ENCODE measurements around the gene CKAP4.

CKAP4 gene

DNA sequence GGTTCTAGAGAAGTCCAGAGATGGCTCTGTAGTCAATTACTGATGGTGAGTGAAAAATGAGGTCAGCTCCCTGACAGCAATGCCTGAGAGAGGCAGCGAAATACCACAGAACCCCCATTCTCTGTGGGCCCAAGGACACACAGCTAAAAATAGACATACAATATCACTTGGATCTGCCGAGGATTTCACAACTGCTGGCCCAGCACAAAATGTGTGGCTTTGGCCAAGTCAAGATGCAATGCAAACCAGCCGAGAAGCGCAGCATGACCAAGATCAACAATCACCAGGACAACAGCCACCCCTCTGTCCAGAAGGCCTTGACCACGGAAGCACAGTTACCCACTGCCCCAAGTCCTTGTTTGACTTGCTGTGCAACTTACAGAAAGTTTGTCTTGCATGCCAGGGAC, 52.2 kb downstream of the CKAP4 start:
- DNase-seq (ENCODE audit: low read depth), result no peak

DNA sequence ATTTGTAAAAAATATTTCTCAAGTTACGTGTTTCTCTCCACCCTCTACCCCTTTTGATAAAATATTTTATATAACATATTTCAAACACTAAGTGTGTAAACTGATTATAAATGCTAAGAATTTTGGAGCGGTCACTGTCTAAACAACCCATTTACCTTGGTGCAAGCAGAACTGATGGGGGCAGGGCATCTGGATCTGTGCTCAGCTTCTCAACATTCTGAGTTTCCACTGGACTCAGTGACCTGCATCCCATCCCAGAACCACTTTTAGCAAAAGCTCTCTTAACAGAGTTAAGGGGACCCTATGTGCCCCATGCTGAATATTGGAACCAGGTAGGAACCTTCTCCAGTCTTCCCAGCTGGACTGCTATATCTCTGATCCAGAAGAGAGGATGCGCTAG, 53.5 kb downstream of the CKAP4 start:
- DNase-seq (ENCODE audit: low read depth), result no peak

DNA sequence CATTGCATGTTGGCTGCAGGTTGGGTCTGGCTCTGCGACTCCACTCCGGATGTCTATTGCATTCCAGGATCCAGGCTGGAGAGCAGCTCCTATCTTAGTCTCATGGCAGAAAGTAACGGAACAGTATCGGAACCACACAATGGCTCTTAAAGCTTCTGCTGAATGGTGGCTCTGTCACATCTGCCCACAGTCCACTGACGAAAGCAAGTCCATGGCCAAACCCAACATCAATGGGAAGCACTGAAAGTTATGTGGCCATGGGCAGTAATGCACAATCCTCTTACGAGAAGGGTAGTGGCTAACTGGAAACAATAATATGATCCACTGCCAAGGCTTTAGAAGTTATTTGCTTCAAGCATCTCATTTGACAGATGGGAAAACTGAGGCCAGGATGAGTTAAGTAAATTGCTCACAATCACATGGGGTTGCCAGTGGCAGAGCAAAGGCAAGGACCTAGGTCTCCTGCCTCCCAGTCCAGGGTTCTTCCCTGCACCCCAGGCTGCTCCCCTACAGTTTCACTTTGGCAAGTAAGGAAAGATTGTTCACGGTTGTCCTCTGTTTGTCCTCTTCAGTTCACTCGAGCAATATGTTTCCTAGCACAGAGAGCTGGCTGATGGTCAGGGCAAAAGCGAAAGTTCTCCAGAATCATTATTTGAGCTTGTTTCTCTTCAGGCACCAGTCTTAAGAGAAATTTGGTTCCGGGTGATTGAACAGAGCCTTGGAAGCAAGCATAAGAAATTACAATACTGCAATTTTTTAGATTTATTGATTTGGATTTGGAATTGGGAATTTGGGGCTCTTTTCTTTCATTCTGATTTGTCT, 54.2 kb downstream of the CKAP4 start:
- DNase-seq (ENCODE audit: low read depth), result no peak

DNA sequence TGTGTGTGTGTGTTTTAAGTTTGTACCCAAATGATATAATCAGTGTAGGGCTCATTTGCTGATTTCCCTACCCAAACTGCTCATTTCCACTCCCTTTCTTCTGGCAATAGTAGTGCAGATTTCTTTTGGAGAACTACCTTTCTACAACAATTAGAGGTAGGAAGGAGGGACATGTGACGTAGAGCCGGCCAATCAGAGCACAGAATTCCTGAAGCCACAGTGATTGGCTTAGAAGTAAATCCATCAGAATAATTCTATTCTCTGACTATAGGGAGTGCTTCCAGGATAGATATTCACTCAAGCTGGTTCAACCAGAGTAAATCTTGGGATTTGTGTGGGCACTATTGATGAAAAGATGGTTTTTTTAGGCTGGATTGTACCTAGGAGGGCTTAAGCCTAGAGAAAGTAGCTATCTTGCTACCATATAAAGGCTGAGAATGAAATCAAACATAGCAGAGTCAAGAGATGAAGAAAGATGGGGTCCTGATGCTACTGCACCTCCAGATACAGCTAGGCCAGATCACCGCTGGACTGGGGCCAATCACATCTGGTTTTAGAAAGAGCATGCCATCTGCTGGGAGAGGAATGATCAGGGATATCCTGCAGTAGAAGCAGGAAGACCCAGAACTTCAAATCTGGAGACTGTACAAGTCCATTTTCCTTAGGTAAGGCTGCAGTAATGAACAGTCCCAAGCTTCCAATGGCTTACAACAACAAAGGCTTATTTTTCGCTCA, 55.0 kb downstream of the CKAP4 start:
- no peak for DNase-seq (ENCODE audit: low read depth)

DNA sequence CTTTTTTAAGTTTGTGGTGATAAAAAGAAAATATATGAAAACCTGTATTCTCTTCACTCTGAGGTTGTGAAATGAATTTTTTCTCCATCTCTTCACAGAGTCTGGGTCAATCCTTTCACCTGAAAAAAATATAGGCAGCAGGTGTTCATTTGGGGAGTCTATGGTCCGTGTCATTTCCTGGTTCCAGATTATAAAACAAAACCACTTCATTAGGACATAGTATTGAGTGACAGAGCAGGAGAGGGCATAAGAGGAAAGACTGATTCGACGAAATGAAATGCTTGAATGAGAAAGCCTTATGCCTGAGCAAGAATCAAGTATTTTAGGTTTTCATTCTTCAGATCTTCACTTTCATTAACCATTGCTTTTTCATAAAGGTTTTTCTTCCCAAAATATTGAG, 57.2 kb downstream of the CKAP4 start:
- DNase-seq (ENCODE audit: low read depth), result no peak

DNA sequence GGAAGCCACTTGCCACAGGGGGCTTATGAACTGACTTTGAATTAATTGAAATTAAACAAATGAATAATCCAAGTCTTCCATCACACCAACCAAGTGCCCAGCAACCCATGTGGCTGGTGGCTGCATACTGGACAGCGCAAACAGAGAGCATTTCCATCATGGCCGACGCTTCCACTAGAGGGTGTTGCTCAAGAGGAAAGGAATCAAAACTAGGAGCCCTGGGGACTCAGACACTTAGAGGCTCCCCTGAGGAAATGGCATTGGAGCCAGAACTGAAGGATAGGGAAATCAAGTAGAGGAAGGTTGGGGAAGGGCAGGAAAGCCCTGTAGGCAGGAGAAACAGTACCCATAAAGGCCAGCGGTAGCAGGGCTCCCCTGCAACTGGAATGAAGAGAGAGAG, 58.5 kb downstream of the CKAP4 start:
- DNase-seq (ENCODE audit: low read depth), result no peak

DNA sequence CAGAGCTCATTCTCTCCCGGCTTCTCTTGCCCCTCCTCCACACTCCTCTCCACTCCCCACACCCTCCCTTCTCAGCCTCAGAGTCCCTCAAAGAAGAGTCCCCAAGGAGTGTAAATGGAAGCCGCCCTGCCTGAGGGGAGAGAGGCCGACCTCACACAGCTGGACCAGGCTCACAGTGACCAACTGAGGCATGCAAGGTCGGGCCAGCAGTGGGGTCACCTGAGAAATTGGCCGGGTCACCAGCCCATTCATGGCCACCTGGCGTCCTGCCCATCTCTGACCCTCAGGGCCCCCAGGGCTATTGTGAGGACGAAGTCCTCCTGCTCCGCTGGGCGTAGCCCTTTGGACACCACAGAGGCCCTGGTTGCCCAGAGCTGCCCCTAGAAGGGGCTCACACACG, 59.6 kb downstream of the CKAP4 start:
- DNase-seq (ENCODE audit: low read depth), result no peak
